IPS-18a (cell line): ENCODE results near the gene ADAM33.

ENCODE experiments used
- H3K27ac ChIP-seq: one replicate; pipeline ENCODE4 v1.5.1; 2013; ENCODE audit warnings: low read length
- H3K27me3 ChIP-seq: one replicate; pipeline ENCODE4 v1.6.1; 2013; ENCODE audit warnings: mild to moderate bottlenecking, low read length; ENCODE audit not compliant: control insufficient read depth, insufficient read depth
- H3K36me3 ChIP-seq: one replicate; pipeline ENCODE4 v1.6.1; 2013; ENCODE audit warnings: low read depth, low read length; ENCODE audit not compliant: control insufficient read depth
- H3K4me1 ChIP-seq: one replicate; pipeline ENCODE4 v1.6.1; 2013; ENCODE audit warnings: low read depth, low read length; ENCODE audit not compliant: control insufficient read depth
- H3K4me3 ChIP-seq: one replicate; pipeline ENCODE4 v1.5.1; 2013; ENCODE audit warnings: low read length
- H3K9ac ChIP-seq: one replicate; pipeline ENCODE4 v1.6.1; 2013; ENCODE audit warnings: mild to moderate bottlenecking, low read length, moderate library complexity
- H3K9me3 ChIP-seq: one replicate; pipeline ENCODE4 v1.6.1; 2013; ENCODE audit warnings: low read depth, low read length; ENCODE audit not compliant: control insufficient read depth

Gene ADAM33

DNA sequence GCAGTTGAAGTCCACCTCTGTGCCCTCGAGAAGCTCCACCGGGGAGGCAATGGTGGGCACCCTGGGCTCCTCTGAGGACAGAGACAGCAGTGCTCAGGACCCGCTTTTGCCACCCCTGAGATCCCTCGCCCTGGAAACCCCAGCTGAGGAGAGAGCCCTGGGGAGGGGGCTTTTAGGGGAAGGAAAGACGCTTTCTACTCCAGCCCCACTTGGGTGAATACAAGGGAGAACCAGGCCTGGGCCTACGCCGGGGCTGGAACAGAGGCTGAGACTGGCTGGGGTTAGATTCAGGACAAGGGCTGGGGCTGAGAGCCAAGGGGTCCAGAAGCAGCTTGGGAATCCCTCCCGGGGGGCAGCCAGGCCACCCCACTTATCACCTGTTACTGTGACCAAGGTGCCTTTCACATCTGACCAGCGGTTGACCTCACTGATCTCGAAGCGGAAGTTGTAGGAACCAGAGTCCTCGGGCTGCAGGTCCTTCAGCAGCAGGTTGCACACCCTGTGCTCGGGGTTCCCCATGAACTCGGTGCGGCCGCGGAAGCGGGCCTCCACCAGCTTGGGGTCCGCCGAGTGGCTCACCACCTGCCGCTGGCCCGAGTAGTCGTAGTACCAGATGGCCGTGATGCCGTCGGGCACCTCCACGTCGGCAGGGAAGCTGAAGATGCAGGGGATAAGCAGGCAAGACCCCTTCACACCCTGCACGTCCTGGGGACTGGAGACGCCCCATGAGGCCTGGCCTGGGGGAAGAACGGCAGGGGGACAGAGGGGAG lies 24.3 kb upstream of the ADAM33 start:
- Histone ChIP-seq H3K9me3 (no peaks in the 10 kb centered on the region), H3K27me3 (no peaks in the 10 kb centered on the region), H3K36me3 (no peaks in the 10 kb centered on the region), H3K27ac (no peak overlapping the region), H3K9ac (no peak overlapping the region), H3K4me1 (no peaks in the 10 kb centered on the region), H3K4me3 (no peak overlapping the region)

DNA sequence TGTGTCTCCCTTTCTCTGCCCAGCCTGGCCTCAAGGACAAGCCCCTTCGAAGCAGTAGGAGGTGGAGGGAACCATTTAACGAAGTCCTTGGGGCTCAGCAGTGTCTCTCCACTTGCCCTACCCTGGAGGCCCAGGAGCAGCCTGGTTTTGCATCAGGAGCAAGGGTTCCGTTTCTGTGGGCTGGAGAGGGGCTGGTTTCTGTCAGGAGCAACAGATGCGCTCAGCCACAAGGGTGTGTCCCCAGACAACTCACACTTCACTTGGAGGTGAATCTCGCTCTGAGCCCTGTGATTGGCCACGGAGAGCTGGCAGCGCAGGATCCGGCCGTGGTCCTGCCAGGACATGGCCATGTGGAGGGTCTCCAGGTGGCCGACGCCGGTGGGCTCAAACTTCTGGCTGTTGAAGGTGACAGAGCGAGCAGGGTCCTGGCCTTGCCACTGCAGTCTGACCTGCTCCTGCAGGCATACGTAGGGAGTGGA lies 23.7 kb upstream of the ADAM33 start:
- Histone ChIP-seq H3K4me3 (no peak overlapping the region), H3K36me3 (no peaks in the 10 kb centered on the region), H3K27ac (no peak overlapping the region), H3K27me3 (no peaks in the 10 kb centered on the region), H3K9me3 (no peaks in the 10 kb centered on the region), H3K9ac (no peak overlapping the region), H3K4me1 (no peaks in the 10 kb centered on the region)

DNA sequence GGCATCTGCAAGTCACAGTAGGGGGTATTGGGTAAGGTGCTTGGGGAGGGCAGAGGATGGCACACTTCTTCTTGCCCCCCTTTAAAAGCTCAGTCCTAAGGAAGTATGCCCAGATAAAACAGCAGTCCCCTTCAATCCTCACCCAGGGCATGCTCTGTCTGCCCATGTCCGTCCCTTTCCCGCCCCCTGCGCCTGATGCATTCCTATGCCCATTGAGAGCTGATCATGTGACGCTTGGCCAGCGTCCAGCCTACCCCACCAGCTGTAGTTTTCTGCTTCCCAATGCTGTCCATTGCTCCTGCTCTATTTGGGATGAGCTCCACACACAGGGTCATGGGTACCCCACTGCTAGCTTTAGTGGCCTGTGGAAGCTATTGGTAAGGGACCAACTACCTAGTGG lies 22.3 kb upstream of the ADAM33 start:
- Histone ChIP-seq H3K9me3 (no peaks in the 10 kb centered on the region), H3K4me1 (no peaks in the 10 kb centered on the region), H3K27ac (no peak overlapping the region), H3K36me3 (no peaks in the 10 kb centered on the region), H3K4me3 (no peak overlapping the region), H3K9ac (no peak overlapping the region), H3K27me3 (no peaks in the 10 kb centered on the region)

DNA sequence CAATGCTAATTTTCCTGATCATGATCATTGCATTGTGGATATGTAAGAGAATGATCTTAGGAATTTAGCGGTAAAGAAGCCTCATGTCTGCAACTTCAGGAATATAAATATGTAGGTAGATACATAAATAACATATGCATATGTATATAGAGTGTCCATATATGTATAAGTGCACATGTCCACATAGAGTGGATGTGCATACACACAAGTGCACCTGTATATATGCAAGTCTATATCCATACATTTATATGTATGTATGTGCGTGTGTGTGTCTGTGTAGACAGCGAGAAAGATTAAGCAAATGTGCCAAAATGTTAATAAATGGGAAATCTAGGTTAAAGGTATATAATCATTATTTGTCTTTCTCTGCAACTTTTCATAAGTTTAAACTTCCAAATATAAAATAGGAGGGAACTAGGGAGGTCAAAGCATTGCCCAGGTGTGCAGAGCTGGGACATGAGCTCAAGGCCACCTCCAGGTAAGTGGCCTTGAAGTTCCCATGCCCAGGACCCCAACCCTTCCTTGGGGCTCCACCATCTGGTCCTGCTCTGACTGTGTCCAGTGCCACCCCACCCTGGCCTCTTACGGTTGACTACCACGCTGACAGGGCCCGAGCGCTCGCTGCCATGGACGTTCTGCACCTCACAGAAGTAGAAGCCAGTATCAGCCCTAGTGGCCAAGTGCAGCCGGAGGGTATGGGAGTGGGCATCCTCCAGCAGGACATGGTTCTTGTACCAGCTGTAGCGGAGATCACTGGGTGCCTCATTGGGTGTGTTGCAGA lies 21.0 kb upstream of the ADAM33 start:
- H3K4me3 ChIP-seq, result no peak overlapping the region
- no peak overlapping the region for H3K27ac ChIP-seq
- no peaks in the 10 kb centered on the region for H3K36me3 ChIP-seq
- H3K9me3 ChIP-seq, result no peaks in the 10 kb centered on the region
- H3K9ac ChIP-seq, result no peak overlapping the region
- no peaks in the 10 kb centered on the region for H3K4me1 ChIP-seq
- no peaks in the 10 kb centered on the region for H3K27me3 ChIP-seq

DNA sequence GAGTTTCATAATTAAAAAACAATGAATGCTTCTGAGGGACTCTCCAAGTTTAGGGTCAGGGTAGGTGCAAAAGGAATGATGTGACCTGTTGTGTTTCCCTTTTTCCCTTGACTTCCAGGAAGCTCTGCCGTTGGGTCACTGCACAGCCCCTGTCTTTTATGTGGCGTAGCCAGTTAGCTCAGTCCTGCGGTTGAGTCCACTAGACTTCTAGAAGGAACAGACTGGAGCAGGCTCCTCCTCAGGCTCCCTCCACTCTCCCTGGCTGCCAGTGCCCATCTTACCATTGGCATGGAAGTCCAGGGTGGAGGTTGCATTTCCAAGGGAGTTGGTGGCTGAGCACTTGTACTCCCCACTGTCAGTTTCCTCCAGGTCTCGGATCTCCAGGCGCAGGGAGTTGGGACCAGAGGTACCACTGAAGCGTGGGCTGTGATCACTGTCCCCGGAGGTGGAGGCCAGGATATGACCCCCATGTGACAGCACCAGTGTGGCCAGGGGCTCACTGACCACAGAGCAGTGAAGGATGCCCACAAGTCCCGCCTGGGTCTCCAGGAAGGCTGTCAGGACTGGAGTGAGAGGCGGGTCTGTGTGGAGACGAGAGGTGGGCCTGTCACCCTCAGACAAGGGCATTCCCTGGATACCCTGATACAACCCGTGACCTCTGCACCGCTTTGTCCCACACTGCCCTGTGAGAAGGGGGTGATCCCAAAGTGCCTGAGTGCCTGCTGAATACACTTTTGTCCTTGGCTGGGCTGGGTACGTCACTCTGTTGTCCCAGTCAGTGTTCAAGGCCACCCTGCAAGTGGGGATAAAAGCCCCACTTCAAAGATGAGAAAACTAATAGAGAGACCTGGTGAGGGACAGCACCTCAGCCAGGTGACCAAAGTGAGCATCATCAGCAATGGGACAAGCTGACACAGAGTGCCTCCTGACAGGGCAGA lies 19.5 kb upstream of the ADAM33 start:
- Histone ChIP-seq H3K9ac (no peak overlapping the region), H3K9me3 (no peaks in the 10 kb centered on the region), H3K4me3 (no peak overlapping the region), H3K36me3 (no peaks in the 10 kb centered on the region), H3K27ac (no peak overlapping the region), H3K4me1 (no peaks in the 10 kb centered on the region), H3K27me3 (no peaks in the 10 kb centered on the region)

DNA sequence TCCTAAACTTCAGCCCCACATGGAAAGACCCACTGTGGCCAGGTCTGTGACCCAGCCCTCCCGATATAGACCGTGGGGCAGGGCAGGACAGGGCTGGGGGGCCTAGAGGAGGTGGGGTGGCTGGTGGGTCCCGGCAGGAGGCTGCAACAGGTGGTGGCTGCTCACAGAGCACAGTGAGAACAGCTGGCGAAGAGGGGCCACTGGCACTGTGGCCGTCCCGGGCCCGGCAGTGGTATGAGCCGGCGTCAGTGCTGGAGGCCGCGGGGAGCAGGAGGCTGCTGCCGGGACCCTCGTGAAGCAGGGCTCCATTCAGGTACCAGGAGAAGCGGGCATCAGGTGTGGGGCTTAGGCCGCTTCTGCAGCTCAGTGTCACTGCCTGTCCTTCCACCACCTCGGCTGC lies 17.2 kb upstream of the ADAM33 start:
- Histone ChIP-seq H3K9ac (no peak overlapping the region), H3K27ac (no peak overlapping the region)

DNA sequence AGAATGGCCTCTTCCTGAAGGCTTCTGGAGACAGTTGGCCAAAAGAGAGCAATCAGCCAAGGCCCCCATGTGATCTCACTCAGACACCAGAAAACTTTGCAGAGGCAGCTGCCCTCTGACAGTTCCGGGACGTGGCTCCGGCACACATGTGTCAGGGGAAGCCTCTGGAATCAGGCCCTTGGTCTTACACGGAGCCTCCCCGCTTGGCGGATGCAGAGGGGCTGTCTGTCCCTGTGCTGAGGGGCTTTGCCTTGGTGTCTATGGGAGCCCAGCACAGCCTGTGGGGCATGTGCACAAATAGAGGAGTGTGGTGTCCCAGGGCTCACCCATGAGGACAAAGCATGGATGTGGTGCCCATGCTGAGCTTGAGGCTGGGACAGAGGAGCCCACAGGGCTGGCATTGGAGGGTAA lies 16.8 kb upstream of the ADAM33 start:
- no peaks in the 10 kb centered on the region for H3K4me1 ChIP-seq
- H3K9ac ChIP-seq, result no peak overlapping the region
- no peaks in the 10 kb centered on the region for H3K36me3 ChIP-seq
- no peaks in the 10 kb centered on the region for H3K27me3 ChIP-seq
- H3K9me3 ChIP-seq, result no peaks in the 10 kb centered on the region
- no peak overlapping the region for H3K27ac ChIP-seq
- no peak overlapping the region for H3K4me3 ChIP-seq

More for the DNA sequence above, 17.2 kb upstream of the ADAM33 start:
- no peaks in the 10 kb centered on the region for H3K36me3 ChIP-seq
- no peaks in the 10 kb centered on the region for H3K9me3 ChIP-seq
- H3K4me3 ChIP-seq, result no peak overlapping the region
- H3K27me3 ChIP-seq, result no peaks in the 10 kb centered on the region
- H3K4me1 ChIP-seq, result no peaks in the 10 kb centered on the region

DNA sequence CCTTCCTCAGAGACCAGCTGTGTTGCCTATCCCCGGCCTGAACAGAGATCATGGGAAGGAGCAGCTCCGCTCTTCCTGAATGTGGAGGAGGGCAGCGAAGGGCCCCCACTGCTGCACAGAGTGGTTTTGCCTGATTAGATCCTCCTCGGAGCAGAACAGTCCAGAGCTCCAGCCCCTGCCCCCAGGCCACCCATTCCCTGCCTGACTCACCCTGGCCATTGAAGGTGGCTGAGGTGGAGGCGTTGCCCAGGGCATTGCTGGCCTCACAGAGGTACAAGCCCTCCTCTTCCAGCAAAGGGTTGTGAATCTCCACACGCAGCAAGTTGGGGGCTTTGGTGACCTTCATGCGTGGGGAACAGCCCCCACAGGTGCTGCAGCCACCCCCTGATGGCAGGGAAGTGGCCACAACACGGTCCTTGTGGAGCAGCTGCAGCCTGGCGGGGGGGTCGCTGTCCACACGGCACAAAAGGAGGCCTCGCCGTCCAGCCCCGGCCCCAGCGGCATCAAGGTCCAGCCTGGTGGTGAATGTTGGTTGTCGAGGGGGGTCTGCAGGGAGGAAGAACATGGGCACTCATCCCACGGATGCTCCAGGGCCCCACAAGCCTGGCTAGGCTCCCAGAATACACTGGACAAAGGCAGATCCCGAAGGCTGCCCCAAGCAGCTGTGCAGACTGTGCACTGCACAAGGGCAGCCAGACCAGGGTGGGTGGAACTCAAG lies 15.9 kb upstream of the ADAM33 start:
- Histone ChIP-seq H3K4me1 (no peaks in the 10 kb centered on the region), H3K4me3 (no peak overlapping the region), H3K27ac (no peak overlapping the region), H3K9me3 (no peaks in the 10 kb centered on the region), H3K27me3 (no peaks in the 10 kb centered on the region), H3K36me3 (no peaks in the 10 kb centered on the region), H3K9ac (no peak overlapping the region)

DNA sequence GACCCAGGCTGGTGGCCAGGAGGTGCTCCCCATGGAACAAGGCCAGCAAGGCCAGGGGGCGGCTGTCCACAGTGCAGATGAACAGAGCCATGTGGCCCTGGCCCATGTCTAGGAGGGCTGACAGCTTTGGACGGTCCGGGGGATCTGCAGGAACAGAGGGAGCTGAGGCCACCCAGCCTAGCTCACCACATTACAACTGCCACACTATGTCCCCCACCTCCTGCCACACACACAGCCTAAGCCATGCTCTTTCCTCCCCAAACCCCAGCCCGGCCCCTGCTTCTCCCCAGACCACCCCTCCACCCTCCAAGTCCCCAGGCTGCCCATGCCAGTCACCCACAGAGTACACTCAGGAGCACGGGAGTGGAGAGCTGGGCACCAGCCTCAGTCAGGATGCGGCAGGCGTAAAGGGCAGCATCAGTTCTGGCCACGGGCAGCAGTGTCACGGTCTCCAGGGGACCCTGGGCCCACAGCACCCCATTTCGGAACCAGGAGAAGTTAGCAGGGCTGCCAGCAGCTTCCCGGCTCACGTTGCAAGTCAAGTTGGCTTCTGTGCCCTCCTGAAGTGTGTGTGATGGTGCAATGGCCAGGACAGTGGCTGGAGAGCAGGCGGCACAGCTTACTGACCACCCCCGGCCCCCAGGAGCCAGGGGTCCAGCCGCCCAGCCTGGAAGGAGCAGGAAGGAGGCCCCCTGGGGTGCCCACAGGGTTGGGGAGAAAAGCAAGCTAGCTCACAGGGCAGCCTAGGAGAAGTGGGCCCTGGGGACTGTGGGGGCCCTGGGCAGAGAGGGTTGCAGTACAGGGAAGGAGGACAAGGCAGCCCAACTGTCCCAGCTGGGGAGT lies 15.2 kb upstream of the ADAM33 start:
- Histone ChIP-seq H3K36me3 (no peaks in the 10 kb centered on the region), H3K4me3 (no peak overlapping the region), H3K27me3 (no peaks in the 10 kb centered on the region), H3K9ac (no peak overlapping the region), H3K4me1 (no peaks in the 10 kb centered on the region), H3K9me3 (no peaks in the 10 kb centered on the region), H3K27ac (no peak overlapping the region)

DNA sequence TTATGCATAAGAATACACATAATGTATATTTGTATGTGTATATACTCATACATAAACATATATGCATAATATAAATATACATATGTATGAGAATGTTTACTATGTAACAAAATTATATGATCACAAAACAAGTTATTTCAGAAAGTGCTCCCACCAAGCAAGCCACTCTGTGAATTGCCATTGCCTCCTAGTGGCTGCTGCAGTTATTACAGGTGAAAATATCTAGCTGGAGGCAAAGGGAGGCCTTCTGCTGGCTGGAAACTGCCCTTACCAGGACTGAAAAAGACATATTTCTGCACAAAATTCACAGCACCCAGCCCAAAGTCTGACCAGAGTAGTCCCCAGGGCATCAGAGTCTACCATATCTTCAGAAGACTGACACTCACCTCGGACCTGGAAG lies 14.4 kb upstream of the ADAM33 start:
- Histone ChIP-seq H3K27ac (no peak overlapping the region), H3K36me3 (no peaks in the 10 kb centered on the region), H3K9ac (no peak overlapping the region), H3K27me3 (no peaks in the 10 kb centered on the region), H3K4me1 (no peaks in the 10 kb centered on the region), H3K9me3 (no peaks in the 10 kb centered on the region), H3K4me3 (no peak overlapping the region)
